Measurements from ENCODE around the gene TTPAL. TPM values are rescaled to one million over a fixed set of nuclear protein-coding genes. Genes with fewer than 3 reads are reported as not detected.

Gene TTPAL
- total and polyA plus RNA-seq, 2 donors (not counting 3 experiments of a cell fraction or from before 2014, with no cell fraction given), result 4.0 to 8.0 TPM

GRCh38 chr20:44491635-44492395 lies 16.1 kb downstream of the TTPAL start:
- intact Hi-C loops (cut with micrococcal nuclease), result no loop called here
- ChIA-PET POLR2A (no interaction called here), CTCF (interaction anchor here (1.5 kb wide), 2 partner anchors 118 to 192 kb away, joined by 3 to 4 read pairs; no protein-coding TSS in a partner anchor)
- DNase-seq (ENCODE audit: low read depth, low spot score) (no peak), FAIRE-seq (no peak)
- Histone ChIP-seq H3K4me1 (ENCODE audit: control insufficient read depth, extremely low read depth, insufficient read depth, low read length) (no peaks in the 10 kb centered on the region), H3K36me3 (ENCODE audit: control insufficient read depth in 2 of 2, extremely low read depth in 1 of 2, insufficient read depth in 2 of 2, low read length in 2 of 2) (peaks cover 18 to 30% of the 10 kb centered on the region in 2 experiments), H2AFZ (ENCODE audit: low read depth, low read length) (no peak overlapping the region), H3K4me3 (replicated peaks in 1 of 3; ENCODE audit: insufficient read depth in 1 of 3, low read depth in 1 of 3, low read length in 3 of 3) (no peak overlapping the region), H3K9me1 (replicated peaks; ENCODE audit: control insufficient read depth, extremely low read depth, insufficient read depth, low read length) (no peaks in the 10 kb centered on the region), H3K27ac (ENCODE audit: insufficient read depth, low read depth, low read length) (no peak overlapping the region), H3K4me2 (ENCODE audit: insufficient read depth, low read length) (no peak overlapping the region), H3K9me3 (replicated peaks; ENCODE audit: control insufficient read depth, insufficient read depth, low read length) (no peaks in the 10 kb centered on the region), H3K9ac (replicated peaks; ENCODE audit: extremely low read depth, insufficient read depth, low read length) (no peak overlapping the region), H4K20me1 (replicated peaks; ENCODE audit: control insufficient read depth, extremely low read depth, insufficient read depth, low read length) (no peaks in the 10 kb centered on the region), H3K79me2 (ENCODE audit: control insufficient read depth, insufficient read depth, low read length) (no peaks in the 10 kb centered on the region), H3K27me3 (ENCODE audit: control insufficient read depth in 2 of 2, insufficient read depth in 2 of 2, low read length in 2 of 2) (no peaks in the 10 kb centered on the region)
- no TSS peak for BruUV-seq (replicated peaks)
- TF ChIP-seq MAX (IDR thresholded peaks at IDR 0.05; ENCODE audit: insufficient read depth, insufficient read length), result no peak
- no peak for TF ChIP-seq CTCF (IDR thresholded peaks at IDR 0.05; ENCODE audit: extremely low read depth in 1 of 2, insufficient read depth in 1 of 2, low read depth in 1 of 2, low read length in 2 of 2)
- TF ChIP-seq FOS (IDR thresholded peaks at IDR 0.05; ENCODE audit: borderline replicate concordance, insufficient read depth, low read length), result no peak
- TF ChIP-seq GATA2 (IDR thresholded peaks at IDR 0.05; ENCODE audit: insufficient read depth, insufficient read length, low read depth, low read length), result no peak
- TF ChIP-seq POLR2A (IDR thresholded peaks at IDR 0.05; ENCODE audit: low read depth, low read length), result no peak
- TF ChIP-seq JUN (IDR thresholded peaks at IDR 0.05; ENCODE audit: borderline replicate concordance, insufficient read depth, insufficient read length, low read depth), result no peak
- no peak for TF ChIP-seq EZH2 (IDR thresholded peaks at IDR 0.05; ENCODE audit: borderline replicate concordance, low read depth, low read length, severe bottlenecking)
- TF ChIP-seq POLR2AphosphoS5 (IDR thresholded peaks at IDR 0.05; ENCODE audit: insufficient read depth, low read depth, low read length), result no peak
- dilution Hi-C loops (cut with MboI; ENCODE audit: extremely low pct_ligation_motif_present, low sequenced_read_pairs), result no loop called here

All from endothelial cell of umbilical vein (primary cell).